DOHH2 (cell line): ENCODE measurements around the gene WRAP73.

Source experiments
- CTCF ChIP-seq: fragments of 200-600 bp; sonication (generic); IDR thresholded peaks from one replicate; pipeline ENCODE4 v1.5.1; 2014; ENCODE audit warnings: antibody characterized with exemption, mild to moderate bottlenecking, low read depth, low read length; ENCODE audit not compliant: poor library complexity, severe bottlenecking
- EZH2phosphoT487 ChIP-seq: fragments of 200-600 bp; sonication (generic); IDR thresholded peaks from 2 replicates; pipeline ENCODE4 v1.6.1; 2017; ENCODE audit warnings: borderline replicate concordance, mild to moderate bottlenecking, antibody characterized with exemption, low read length, moderate library complexity, mixed read lengths

GRCh38 chr1:3631320-3632260 lies 18.3 kb downstream of the WRAP73 start:
- TF ChIP-seq CTCF (no peak), EZH2phosphoT487 (no peak)
